ENCODE measurements around the gene PRPF8.
A peak's percentile ranks its signal among the peaks of the same experiment; 100 is the strongest.

PRPF8 gene

DNA sequence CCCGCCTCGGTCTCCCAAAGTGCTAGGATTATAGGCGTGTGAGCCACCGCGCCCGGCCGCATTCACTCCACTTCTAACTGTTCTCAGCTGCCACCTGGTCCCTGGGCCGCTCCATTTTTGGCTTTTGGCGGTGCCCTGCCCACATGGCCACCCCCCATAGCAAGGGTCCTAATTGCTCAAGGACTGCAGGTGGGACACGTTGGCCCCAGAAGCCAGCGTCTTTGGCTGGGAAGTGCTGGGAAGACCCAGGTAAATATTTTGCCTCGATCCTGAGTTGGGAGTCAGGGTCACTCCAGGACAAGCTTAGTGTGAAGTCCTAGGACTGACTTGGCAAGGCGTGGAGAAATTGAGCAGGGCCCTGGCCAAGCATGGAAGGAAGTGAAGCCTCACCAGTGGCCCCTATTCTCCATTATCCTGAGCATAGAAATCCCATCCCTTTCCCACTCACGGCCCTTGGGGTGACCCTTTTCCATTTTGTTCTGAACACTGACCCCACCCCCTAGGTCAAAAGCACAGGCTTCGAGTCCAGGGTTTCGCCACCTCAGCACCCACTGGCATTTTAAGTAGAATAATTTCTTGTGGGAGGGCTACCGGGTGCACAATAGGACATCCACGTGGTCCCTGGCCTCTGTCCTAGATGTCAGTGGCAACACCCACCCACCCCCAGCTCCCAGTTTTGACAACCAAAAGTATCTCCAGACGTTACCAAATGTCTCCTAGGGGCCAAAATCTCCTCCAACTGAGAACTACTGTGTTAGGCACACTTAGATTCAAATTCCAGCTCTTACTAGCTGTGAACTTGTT, 33.9 kb upstream of the PRPF8 start:
- H3K4me3 ChIP-seq (ENCODE audit: low read depth, low read length): no peak overlapping the region
- TF ChIP-seq CTCF (IDR thresholded peaks at IDR 0.05; ENCODE audit: low read depth, low read length, missing control alignments): no peak
- no peak overlapping the region for H3K27ac ChIP-seq

GRCh38 chr17:1716912-1717695, 32.4 kb upstream of the PRPF8 start:
- peak overlapping the region; percentile 99 for H3K27ac ChIP-seq
- in situ Hi-C loops (cut with HindIII; ENCODE audit: low pct_ligation_motif_present, low sequenced_read_pairs): loop anchor here (10.0 kb wide), 1 partner anchor 68 kb away; no protein-coding TSS in a partner anchor
- TF ChIP-seq CTCF (IDR thresholded peaks at IDR 0.05; ENCODE audit: low read depth, low read length, missing control alignments): no peak
- no peaks in the 10 kb centered on the region for H3K27me3 ChIP-seq (replicated peaks)
- peaks cover 33% of the 10 kb centered on the region for H3K36me3 ChIP-seq (replicated peaks)
- peak; percentile 98 for DNase-seq
- H3K4me3 ChIP-seq (ENCODE audit: low read depth, low read length): peak overlapping the region; percentile 74

More for the DNA sequence above, 33.9 kb upstream of the PRPF8 start:
- H3K27me3 ChIP-seq (replicated peaks): no peaks in the 10 kb centered on the region
- in situ Hi-C loops (cut with HindIII; ENCODE audit: low pct_ligation_motif_present, low sequenced_read_pairs): loop anchor here (10.0 kb wide), 1 partner anchor 66 kb away; no protein-coding TSS in a partner anchor
- DNase-seq: no peak
- peaks cover 18% of the 10 kb centered on the region for H3K36me3 ChIP-seq (replicated peaks)

- H3K27me3 ChIP-seq (replicated peaks): no peaks in the 10 kb centered on the region
- peak; percentile 27 for TF ChIP-seq CTCF (IDR thresholded peaks at IDR 0.05; ENCODE audit: low read depth, low read length, missing control alignments)
- in situ Hi-C loops (cut with HindIII; ENCODE audit: low pct_ligation_motif_present, low sequenced_read_pairs): loop anchor here (10.0 kb wide), 1 partner anchor 69 kb away; no protein-coding TSS in a partner anchor
These were observed 31.6 kb upstream of the PRPF8 start for GRCh38 chr17:1716076-1716911.

DNA sequence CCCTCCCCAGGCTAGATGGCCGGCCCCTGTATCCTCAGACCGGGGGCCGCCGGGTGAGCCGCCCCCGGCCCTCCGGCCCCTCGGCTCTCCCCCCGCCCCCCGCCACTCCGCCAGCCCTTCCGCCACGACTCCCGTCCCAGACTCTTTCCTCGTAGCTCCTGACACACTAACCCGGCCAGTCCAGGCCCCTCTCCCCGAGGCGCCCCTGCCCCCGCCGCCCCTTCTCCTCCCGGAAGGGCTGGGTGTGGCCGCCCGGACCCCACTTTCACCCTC, 31.1 kb upstream of the PRPF8 start:
- no peak for TF ChIP-seq CTCF (IDR thresholded peaks at IDR 0.05; ENCODE audit: low read depth, low read length, missing control alignments)
- DNase-seq: no peak
- in situ Hi-C loops (cut with HindIII; ENCODE audit: low pct_ligation_motif_present, low sequenced_read_pairs): loop anchor here (10.0 kb wide), 1 partner anchor 69 kb away; no protein-coding TSS in a partner anchor
- H3K36me3 ChIP-seq (replicated peaks): peaks cover 44% of the 10 kb centered on the region
- peak overlapping the region; percentile 75 for H3K4me3 ChIP-seq (ENCODE audit: low read depth, low read length)
- no peaks in the 10 kb centered on the region for H3K27me3 ChIP-seq (replicated peaks)
- H3K27ac ChIP-seq: peak overlapping the region; percentile 97

More at GRCh38 chr17:1716076-1716911, 31.6 kb upstream of the PRPF8 start:
- Histone ChIP-seq H3K36me3 (replicated peaks) (peaks cover 40% of the 10 kb centered on the region), H3K27ac (peak overlapping the region; percentile 99), H3K4me3 (ENCODE audit: low read depth, low read length) (peak overlapping the region; percentile 75)
- DNase-seq: peak; percentile 100

DNA sequence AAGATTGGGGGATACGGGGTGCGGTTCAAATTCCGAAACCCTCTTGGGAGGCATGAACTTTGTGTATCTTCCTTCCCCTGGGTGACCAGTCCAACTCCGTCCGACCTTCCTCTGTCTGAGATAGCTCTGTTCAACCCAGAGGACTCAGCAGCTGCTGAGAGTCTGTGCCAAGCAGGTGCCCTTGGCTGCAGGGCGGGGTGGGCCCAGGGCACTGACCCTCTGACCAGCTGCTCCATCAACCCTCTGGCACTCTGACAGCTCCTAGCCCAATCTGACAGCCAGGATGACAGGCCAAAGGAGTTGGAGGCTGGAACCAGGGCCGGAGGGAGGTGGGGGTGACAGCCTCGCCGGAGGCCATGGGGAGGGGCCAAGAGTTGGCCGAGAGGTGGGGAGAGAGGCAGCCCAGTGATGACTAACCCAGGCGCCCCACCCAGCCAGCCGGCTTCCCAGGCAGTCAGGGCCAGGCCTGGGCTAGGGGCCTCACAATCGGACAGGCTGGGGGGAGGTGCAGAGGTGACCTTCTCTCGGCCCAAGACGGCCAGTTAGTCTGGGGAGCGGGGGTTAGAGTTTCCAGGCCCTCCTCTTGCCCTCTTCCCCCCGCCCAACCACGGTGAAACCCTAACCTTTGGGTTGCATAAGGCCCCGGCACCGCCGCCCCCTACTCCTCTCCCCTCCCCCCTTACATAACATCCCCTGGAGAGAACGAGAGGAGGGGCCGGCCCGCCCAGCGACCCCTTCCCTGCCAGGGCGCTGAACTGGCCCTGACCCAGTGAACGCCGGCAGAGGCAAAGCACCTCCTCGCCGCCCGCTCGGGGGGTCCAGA, 30.5 kb upstream of the PRPF8 start:
- peaks cover 44% of the 10 kb centered on the region for H3K36me3 ChIP-seq (replicated peaks)
- H3K27ac ChIP-seq: peak overlapping the region; percentile 97
- no peak for TF ChIP-seq CTCF (IDR thresholded peaks at IDR 0.05; ENCODE audit: low read depth, low read length, missing control alignments)
- in situ Hi-C loops (cut with HindIII; ENCODE audit: low pct_ligation_motif_present, low sequenced_read_pairs): loop anchor here (10.0 kb wide), 1 partner anchor 70 kb away; no protein-coding TSS in a partner anchor
- peak; percentile 89 for DNase-seq
- H3K27me3 ChIP-seq (replicated peaks): no peaks in the 10 kb centered on the region
- peak overlapping the region; percentile 75 for H3K4me3 ChIP-seq (ENCODE audit: low read depth, low read length)
